ENCODE data around the gene FOXE3.

DNA sequence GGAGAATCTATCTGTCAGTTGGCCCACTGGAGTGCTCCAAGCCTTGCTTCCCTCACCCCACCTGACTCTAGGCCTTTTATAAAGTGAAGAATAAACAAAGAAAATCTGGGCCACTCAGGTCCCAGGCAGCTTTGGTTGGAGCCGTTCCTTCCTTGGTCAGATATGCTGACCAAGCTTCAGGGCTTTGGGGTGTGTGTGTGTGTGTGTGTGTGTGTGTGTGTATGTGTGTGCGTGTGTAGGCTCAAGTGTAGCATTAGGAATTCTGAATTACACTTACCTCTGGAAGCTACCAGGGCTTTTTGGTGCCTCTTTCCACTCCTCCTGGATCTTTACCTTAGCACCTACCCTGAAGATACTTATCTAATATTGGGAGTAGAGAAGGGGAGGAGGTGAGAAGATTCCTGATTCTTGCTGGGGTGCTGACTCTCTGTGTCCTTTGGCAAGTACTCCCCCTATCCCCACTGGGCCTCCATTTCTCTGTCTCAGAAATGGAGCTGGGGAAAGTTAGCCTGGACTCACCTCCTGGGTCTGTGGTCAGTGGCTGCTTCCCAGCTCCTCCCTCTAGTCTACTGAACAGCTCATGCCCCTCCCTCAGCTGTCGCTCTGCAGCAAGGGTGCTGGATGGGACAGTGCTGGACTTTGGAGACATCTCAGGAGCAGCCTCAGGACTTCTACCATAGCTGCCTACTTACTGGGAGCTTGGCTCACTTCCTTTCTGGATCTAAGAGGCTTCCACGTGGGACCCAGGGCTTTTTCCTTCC lies 32.6 kb downstream of the FOXE3 start:
- TF ChIP-seq, protein P1, sequence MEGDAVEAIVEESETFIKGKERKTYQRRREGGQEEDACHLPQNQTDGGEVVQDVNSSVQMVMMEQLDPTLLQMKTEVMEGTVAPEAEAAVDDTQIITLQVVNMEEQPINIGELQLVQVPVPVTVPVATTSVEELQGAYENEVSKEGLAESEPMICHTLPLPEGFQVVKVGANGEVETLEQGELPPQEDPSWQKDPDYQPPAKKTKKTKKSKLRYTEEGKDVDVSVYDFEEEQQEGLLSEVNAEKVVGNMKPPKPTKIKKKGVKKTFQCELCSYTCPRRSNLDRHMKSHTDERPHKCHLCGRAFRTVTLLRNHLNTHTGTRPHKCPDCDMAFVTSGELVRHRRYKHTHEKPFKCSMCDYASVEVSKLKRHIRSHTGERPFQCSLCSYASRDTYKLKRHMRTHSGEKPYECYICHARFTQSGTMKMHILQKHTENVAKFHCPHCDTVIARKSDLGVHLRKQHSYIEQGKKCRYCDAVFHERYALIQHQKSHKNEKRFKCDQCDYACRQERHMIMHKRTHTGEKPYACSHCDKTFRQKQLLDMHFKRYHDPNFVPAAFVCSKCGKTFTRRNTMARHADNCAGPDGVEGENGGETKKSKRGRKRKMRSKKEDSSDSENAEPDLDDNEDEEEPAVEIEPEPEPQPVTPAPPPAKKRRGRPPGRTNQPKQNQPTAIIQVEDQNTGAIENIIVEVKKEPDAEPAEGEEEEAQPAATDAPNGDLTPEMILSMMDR (IDR thresholded peaks at IDR 0.05 in 2 of 3, conservative IDR thresholded peaks at IDR 0.05 in 1 of 3; ENCODE audit: insufficient read depth in 2 of 3, low read depth in 1 of 3, low read length in 3 of 3), result no peak
- TF ChIP-seq ZNF785 (CRISPR knock-in tag; IDR thresholded peaks at IDR 0.05) (no peak), POLR2A (conservative IDR thresholded peaks at IDR 0.05) (no peak), MAFG (tag; conservative IDR thresholded peaks at IDR 0.05) (no peak), REST (IDR thresholded peaks at IDR 0.05; ENCODE audit: borderline replicate concordance) (no peak), REST (CRISPR knock-in tag; IDR thresholded peaks at IDR 0.05; ENCODE audit: low read depth) (no peak), BMI1 (IDR thresholded peaks at IDR 0.05; ENCODE audit: low read length) (no peak), SMARCE1 (IDR thresholded peaks at IDR 0.05) (no peak), ZNF512 (tag; IDR thresholded peaks at IDR 0.05) (no peak), FOXJ3 (CRISPR knock-in tag; IDR thresholded peaks at IDR 0.05) (no peak), TCF3 (CRISPR knock-in tag; IDR thresholded peaks at IDR 0.05) (no peak)
- TF ChIP-seq, protein P2, sequence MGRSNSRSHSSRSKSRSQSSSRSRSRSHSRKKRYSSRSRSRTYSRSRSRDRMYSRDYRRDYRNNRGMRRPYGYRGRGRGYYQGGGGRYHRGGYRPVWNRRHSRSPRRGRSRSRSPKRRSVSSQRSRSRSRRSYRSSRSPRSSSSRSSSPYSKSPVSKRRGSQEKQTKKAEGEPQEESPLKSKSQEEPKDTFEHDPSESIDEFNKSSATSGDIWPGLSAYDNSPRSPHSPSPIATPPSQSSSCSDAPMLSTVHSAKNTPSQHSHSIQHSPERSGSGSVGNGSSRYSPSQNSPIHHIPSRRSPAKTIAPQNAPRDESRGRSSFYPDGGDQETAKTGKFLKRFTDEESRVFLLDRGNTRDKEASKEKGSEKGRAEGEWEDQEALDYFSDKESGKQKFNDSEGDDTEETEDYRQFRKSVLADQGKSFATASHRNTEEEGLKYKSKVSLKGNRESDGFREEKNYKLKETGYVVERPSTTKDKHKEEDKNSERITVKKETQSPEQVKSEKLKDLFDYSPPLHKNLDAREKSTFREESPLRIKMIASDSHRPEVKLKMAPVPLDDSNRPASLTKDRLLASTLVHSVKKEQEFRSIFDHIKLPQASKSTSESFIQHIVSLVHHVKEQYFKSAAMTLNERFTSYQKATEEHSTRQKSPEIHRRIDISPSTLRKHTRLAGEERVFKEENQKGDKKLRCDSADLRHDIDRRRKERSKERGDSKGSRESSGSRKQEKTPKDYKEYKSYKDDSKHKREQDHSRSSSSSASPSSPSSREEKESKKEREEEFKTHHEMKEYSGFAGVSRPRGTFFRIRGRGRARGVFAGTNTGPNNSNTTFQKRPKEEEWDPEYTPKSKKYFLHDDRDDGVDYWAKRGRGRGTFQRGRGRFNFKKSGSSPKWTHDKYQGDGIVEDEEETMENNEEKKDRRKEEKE (IDR thresholded peaks at IDR 0.05; ENCODE audit: borderline replicate concordance in 1 of 2, control insufficient read depth in 1 of 2, low read depth in 2 of 2, low read length in 1 of 2), result no peak
- TF ChIP-seq, protein P3, sequence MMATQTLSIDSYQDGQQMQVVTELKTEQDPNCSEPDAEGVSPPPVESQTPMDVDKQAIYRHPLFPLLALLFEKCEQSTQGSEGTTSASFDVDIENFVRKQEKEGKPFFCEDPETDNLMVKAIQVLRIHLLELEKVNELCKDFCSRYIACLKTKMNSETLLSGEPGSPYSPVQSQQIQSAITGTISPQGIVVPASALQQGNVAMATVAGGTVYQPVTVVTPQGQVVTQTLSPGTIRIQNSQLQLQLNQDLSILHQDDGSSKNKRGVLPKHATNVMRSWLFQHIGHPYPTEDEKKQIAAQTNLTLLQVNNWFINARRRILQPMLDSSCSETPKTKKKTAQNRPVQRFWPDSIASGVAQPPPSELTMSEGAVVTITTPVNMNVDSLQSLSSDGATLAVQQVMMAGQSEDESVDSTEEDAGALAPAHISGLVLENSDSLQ (IDR thresholded peaks at IDR 0.05), result no peak

Data from K562 (cell line).